CD4-positive, alpha-beta T cell treated with Interleukin-4 for 1 hour (primary cell): ENCODE measurements around the gene HMHB1.
"Not testable (repeated sequence)": the region's sequence is repeated elsewhere in the genome, so short reads cannot be mapped to it uniquely, and the experiment has no call there.

Experiments used
- DNase-seq, 2 donors: peaks; one replicate each; pipeline ENCODE4 v3.0.0-alpha.2; 2020 to 2022

Gene HMHB1

GRCh38 chr5:143805861-143806260, 6.1 kb upstream of the HMHB1 start:
- DNase-seq, result no peak

- DNase-seq, result no peak
Observed at GRCh38 chr5:143806579-143806978, 5.4 kb upstream of the HMHB1 start.

GRCh38 chr5:143807401-143807800, 4.6 kb upstream of the HMHB1 start:
- no peak for DNase-seq

GRCh38 chr5:143816370-143816769, 4.4 kb downstream of the HMHB1 start:
- not testable (repeated sequence) for DNase-seq

GRCh38 chr5:143819716-143820115, 7.8 kb downstream of the HMHB1 start:
- DNase-seq, result no peak

- DNase-seq, result no peak
Observed at GRCh38 chr5:143820451-143820850, 8.5 kb downstream of the HMHB1 start.

GRCh38 chr5:143824851-143825720, 13.1 kb downstream of the HMHB1 start:
- DNase-seq, result peak; percentile 82 to 83

GRCh38 chr5:143826951-143827444, 15.0 kb downstream of the HMHB1 start:
- no peak for DNase-seq

- peak in 1 of 2 donors; percentile 22 for DNase-seq
Observed at GRCh38 chr5:143828710-143829109, 16.7 kb downstream of the HMHB1 start.

- DNase-seq, result no peak
Observed at GRCh38 chr5:143833177-143833576, 21.2 kb downstream of the HMHB1 start.

GRCh38 chr5:143835251-143835650, 23.3 kb downstream of the HMHB1 start:
- DNase-seq, result no peak

GRCh38 chr5:143836161-143836725, 24.3 kb downstream of the HMHB1 start:
- no peak for DNase-seq

- no peak for DNase-seq
Observed at GRCh38 chr5:143837306-143837848, 25.4 kb downstream of the HMHB1 start.

GRCh38 chr5:143841446-143841845, 29.5 kb downstream of the HMHB1 start:
- no peak for DNase-seq

- no peak for DNase-seq
Observed at GRCh38 chr5:143842920-143843319, 31.0 kb downstream of the HMHB1 start.

- DNase-seq, result no peak
Observed at GRCh38 chr5:143843461-143843860, 31.5 kb downstream of the HMHB1 start.

GRCh38 chr5:143850050-143850683, 38.2 kb downstream of the HMHB1 start:
- no peak for DNase-seq

GRCh38 chr5:143851383-143851782, 39.4 kb downstream of the HMHB1 start:
- DNase-seq, result no peak

GRCh38 chr5:143860211-143860610, 48.2 kb downstream of the HMHB1 start:
- no peak for DNase-seq

GRCh38 chr5:143862271-143862670, 50.3 kb downstream of the HMHB1 start:
- no peak for DNase-seq

- DNase-seq, result no peak
Observed at GRCh38 chr5:143865426-143866025, 53.6 kb downstream of the HMHB1 start.
